NCI-H1417 (cell line): ENCODE measurements around the gene TRNT1.

Experiments used
- DNase-seq, 3 experiments: peaks; one replicate each; lab custom pipeline; 2025; lab: John Stamatoyannopoulos, UW

Gene TRNT1

GRCh38 chr3:3110749-3111361 lies 15.9 kb upstream of the TRNT1 start:
- peak in 2 of 3 experiments; percentile 12 to 30 for DNase-seq

DNA sequence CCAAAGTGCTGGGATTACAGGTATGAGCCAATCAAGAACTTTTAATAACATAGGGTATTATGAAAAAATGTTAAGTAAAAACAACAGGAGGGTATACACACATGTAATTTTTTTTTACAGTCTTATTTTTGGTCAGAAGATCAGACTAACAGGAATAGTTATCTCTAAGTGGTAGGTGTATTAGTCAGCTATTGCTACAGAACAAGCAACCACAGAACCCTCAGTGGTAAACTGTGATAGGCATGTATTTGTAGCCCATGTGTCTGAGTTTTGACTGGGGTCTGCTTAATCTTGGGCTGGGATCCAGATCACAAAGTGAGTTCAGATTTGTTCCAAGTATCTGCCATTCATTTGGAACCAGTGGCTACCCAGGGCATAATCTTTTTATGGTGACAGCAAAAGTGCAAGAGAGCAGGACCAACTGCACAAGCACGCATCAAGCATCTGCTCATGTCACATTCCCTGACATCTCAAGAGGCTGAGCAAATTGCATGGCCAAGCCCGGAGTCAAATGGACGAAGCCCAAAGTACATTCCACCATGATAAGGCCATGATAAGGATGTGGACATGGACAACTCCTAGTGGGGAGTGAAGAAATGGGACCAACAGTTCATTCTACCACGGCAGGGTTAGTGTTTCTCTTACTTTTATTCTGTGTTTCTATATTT lies 13.6 kb upstream of the TRNT1 start:
- DNase-seq, result no peak

- DNase-seq, result no peak
Measured at GRCh38 chr3:3117651-3118050, 9.1 kb upstream of the TRNT1 start.

DNA sequence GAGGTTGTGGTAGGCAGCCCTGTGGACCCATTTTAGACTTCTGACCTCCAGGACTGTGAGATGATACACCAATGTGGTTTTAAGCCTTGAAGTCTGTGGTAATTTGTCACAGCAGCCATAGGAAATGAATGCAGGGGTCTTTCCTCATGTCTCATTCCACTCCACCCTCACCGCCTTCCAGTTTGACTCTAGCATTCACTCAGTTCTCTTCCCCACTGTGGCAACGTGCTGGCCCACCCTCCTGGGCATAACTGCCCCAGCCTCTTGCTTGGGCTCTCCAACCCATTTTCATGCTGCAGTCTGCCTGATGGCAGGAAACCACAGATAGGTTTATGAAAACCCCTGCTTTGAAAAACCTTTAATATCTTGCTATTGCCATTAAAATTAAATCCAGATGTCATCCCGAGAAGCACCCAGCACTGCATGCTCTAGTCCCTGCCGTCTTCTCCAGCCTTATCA lies 7.3 kb upstream of the TRNT1 start:
- no peak for DNase-seq

DNA sequence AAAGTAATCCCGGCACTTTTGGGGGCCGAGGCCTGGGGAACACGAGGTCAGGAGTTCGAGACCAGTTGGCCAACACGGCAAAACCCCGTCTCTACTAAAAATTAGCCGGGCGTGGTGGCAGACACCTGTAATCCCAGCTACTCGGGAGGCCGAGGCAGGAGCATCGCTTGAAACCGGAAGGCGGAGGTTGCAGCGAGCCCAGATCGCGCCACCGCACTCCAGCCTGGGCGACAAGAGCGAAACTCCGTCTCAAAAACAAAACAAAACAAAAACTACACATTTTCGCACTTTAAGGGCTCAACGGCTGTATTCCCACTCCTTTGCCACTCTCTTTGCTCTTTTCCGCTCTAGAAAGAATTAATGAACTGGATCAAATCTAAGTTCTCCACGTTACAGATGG lies 763 bp upstream of the TRNT1 start:
- no peak for DNase-seq

DNA sequence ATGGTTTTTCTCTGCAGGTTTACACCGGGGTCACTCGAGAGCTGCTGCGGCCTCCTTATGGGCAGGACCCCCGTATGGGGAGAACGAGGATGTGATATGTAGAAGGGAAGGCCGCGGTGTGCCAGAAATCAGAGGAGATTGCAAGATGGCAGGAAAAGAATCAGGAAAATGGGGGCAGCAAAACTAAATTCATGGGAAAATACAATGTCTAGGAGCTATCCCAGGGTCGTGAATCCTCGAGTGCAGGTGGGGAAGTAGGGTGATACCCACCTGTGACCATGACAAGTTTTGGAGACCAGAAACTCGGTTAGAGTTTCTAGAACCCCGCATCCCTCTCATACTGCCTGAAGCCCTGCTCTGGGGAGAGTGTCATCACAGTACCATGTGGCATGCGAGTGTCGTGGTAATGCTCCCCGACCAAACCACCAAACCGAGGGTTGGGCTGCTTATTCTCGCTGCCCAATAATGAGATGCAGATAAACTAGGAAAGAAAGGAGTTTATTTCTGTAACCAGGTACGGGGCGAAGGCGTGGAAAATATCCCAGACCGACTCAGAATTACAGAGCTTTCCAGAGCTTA lies 781 bp downstream of the TRNT1 start:
- DNase-seq, result peak in 1 of 3 experiments; percentile 40

DNA sequence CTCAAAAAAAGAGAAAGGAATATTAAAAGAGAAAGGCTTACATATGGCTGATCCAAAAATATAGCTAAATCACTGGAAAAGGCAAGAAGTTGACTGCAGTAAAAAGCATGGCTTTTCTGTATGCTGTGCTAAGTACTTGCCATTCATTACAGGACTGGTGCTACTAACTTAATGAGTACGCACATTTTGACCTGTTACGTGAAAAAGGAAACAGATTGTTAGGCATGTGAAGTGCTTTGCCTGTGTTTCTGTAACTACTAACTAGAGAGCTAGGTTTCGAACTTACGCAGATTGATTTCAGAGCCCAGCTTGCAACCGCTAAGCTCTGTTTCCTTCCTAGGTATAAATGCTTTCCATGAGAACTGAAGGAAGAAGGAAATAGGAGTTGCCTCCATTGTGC lies 2.8 kb downstream of the TRNT1 start:
- no peak for DNase-seq

DNA sequence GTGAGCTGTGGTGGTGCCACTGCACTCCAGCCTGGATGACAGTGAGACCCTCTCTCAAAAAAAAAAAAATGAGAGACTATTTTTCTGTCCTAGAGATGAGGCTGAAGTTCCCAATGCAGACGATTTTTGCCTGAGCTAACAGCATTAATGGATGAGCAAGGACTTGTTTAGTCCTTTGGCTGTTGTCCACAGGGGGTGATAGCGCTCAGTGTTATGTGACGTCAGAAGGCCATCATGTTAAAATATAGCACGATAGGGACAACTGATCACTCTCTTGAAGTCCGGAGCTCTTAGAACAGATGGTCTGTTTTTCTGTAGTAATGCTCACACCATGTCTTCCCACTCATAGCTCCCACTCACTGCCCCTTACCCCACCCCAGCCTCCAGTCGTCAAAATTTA lies 6.8 kb downstream of the TRNT1 start:
- DNase-seq, result no peak

DNA sequence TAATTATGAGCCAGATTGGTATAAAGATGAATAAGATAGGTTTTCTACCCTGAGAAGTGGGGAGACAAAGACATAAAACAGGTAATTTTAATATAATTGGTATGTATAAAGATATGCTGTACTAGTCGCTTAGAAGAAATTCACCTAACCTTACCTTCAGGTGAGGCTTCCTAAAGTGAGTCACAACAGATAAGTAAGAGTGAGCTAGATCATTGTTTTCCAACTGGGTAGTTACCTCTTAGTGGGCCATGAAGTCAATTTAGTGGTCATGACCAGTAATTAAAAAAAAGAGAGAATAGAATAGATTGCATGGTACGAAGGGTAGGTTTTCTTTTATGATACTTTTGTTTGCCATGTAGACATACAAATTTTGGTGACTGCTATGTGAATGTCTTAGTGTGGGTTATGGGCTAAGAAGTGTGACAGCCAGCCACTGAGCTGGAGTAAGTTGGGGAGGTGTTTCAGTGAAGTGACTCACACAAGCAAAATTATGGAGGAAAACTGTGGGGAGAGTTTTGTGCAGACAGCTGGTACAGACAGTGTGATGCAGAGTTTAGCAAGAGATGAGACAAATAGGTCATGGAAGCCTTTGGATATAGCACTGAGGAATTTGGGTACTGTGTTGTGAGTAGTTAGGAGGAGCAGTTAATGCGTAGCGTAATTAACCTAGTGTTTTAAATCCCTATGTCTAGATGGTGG lies 8.2 kb downstream of the TRNT1 start:
- DNase-seq, result no peak

DNA sequence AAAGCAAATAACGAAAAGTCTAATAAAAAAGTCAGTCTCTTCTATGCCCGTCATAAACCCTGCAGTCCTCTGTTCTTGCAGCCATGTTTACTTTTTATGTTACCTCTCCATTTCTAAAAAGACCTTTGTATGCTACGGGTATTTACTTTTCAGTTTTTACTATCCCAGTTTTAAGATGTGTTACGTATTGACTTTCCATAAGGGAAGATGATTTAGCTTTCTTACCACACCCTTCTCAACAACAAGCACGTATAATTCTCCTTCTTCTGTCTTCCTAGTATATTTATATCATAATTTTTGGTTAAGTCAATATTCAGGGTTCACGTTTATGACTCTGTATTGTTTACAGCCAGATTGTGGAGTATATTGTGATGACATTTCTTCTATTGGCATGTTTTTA lies 10.8 kb downstream of the TRNT1 start:
- no peak for DNase-seq

DNA sequence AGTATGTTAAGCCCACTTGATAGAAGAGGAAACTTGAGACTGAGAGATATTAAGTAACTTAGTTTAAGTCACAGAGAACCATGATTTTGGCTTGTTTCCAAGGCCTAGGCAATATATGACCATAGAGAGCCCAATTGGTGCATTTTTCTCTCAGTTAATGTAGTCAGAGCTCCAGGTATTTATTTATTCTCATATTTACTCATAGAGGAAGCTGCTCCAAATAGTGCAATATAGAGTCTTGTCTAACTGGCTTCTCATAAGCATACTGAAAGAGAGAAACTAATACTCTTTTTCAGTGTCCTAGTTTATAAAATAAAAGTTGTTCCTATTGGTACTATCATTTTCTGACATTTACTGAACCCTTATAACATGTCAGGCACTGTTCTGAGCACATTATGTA lies 15.2 kb downstream of the TRNT1 start:
- no peak for DNase-seq

GRCh38 chr3:3145831-3146230 lies 19.1 kb downstream of the TRNT1 start:
- DNase-seq, result no peak

DNA sequence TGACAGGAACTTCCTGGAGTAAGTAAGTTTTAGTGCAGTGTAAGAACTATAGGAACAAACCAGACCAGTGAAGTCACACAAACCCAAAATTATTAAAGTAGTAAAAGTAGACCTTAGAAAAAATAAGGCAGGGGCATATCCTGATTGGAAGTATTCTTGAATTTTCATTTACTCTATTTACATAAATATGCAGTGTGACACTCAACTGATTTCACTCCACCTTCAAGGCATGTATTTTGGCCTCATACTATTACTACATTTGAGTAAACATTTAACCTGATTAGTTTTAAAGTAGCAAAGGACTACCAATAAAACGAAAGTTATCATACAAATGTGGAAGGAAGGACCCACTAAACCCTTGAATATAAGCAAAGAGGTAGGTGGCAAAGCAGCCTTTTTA lies 22.8 kb downstream of the TRNT1 start:
- DNase-seq, result no peak

GRCh38 chr3:3151513-3151912 lies 24.8 kb downstream of the TRNT1 start:
- no peak for DNase-seq

DNA sequence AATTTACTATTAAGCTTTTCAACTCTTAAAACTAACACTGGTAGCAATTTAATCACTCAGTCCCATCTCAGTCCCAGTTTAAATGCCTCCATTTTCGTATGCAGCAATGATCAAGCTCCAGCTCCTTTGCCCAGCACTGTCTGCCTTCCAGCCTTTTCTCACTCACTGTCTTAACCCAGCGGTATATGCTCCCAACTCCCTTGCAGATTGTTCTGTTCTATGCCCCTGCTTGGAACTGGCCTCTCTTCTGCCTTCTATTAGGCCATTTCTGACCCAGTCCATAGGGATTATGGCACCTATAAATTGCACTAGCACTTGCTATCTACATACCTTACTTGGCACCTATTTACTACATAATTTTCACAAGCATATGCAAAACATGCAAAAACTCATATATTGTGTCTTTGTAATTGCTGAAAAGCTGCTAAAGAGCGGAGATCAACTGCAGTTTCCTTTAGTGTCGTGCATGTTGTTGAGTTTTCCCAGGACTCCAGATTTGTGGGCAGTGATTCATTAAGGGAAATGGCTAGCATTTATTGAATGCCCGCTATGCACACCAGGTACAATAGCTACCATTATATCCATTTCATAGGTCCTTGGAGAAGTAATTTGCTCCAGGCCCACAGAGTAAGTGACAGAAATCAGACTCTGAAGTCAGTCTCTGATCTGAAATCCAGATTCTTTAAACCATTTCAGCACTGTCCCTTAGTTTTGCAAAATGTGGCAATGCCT lies 28.3 kb downstream of the TRNT1 start:
- no peak for DNase-seq

GRCh38 chr3:3157484-3157883 lies 30.7 kb downstream of the TRNT1 start:
- DNase-seq, result no peak

DNA sequence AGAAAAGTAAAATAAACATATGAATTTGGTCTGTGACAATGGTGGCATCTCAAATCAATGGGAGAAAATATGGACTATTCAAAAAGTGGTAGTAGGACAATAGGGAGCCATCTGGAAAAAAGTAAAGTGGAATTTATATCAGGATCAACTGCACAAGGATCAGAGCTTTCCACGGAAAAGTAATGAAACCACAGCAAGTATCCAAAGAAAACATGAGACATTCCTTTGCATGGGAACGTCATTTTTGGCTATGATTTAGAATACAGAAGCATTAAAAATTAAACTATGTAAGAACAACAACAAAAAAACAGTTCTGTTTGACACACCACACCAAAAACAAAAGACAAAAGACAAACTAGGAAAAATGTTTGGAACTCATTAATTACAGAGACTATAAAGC lies 34.1 kb downstream of the TRNT1 start:
- no peak for DNase-seq

- DNase-seq, result no peak
Measured at GRCh38 chr3:3165241-3165640, 38.5 kb downstream of the TRNT1 start.

- DNase-seq, result no peak
Measured at GRCh38 chr3:3165650-3166049, 38.9 kb downstream of the TRNT1 start.

- DNase-seq, result peak in 2 of 3 experiments; percentile 12 to 50
Measured at GRCh38 chr3:3170998-3171397, 44.3 kb downstream of the TRNT1 start.

DNA sequence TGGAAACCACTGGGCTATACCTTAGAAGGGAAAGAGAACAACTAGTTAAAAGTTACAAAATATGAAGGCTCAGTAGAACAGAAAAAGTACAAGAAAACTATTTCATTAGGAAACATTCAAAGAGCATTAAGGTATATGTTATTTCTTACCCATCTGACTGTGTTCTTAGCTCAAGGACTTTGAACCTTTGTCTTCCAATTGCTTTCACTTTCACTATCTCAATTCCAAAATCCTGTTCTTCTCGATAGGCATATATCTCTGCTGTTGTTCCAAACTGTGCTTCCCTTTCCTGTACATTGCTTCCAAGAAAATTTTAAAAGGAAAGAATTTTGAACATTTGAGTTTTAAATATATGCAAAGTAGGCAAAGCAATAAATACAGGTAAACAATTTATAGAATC lies 45.9 kb downstream of the TRNT1 start:
- DNase-seq, result no peak

- DNase-seq, result no peak
Measured at GRCh38 chr3:3177861-3178497, 51.2 kb downstream of the TRNT1 start.
